Measurements from ENCODE around the gene KLHL18.

KLHL18 gene

GRCh38 chr3:47381317-47382157, 98.8 kb downstream of the KLHL18 start:
- ChIA-PET POLR2A (interaction anchor here (0.9 to 1.9 kb wide), 8 partner anchors 9 to 536 kb away, joined by 4 to 18 read pairs (median 6); no protein-coding TSS in a partner anchor), CTCF (no interaction called here)
- DNase-seq (ENCODE audit: extremely low spot score) = peak; percentile 86
- TF ChIP-seq SUZ12 (IDR thresholded peaks at IDR 0.05) = no peak
- 0 out of 2 replicates have a peak, but pooled peaks have one; percentile 10 for TF ChIP-seq CTBP1 (IDR thresholded peaks at IDR 0.05; ENCODE audit: borderline replicate concordance)

DNA sequence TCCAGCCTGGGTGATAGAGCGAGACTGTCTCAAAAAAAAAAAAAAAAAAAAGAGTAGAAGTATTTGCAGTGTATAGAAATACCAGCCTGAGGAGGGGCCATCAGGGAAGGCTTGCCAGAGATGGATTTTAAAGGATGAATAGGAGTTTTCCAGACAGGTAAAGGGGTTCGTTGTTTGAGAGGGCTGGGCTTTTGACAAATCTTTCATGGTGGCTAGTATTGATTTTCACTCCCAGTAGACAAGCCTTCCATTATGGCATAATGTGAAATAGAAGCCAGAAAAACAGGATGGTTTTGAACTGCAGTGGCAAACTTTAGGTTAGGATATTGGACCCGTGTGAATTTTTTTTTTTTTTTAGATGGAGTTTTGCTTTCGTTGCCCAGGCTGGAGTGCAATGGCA, 101.7 kb downstream of the KLHL18 start:
- DNase-seq (ENCODE audit: extremely low spot score) = no peak
- ChIA-PET POLR2A (no interaction called here), CTCF (no interaction called here)
- TF ChIP-seq LEF1 (IDR thresholded peaks at IDR 0.05; ENCODE audit: borderline replicate concordance) = no peak
- no peak for TF ChIP-seq PKNOX1 (IDR thresholded peaks at IDR 0.05)
- TF ChIP-seq ELF4 (IDR thresholded peaks at IDR 0.05) = no peak
- no peak for TF ChIP-seq ZNF384 (IDR thresholded peaks at IDR 0.05)
- no peak for TF ChIP-seq TARDBP (IDR thresholded peaks at IDR 0.05)

DNA sequence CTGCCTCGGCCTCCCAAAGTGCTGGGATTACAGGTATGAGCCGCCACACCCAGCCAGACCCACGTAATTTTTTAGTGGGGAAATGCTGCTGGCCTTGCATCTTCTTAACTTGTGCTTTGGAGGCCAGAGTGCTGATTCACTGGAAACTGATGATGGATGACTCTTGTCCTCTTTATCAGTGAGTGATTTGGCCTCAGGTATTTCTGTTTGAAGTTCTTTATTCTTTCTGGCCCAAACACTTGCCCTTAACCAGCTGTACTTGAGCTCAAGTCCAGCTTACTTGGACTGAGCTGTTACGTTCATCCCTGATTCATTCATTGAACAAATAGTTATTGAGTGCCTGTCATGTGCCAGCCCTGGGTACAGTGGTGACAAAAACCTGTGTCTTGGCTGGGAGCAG, 102.3 kb downstream of the KLHL18 start:
- TF ChIP-seq ARNT (IDR thresholded peaks at IDR 0.05) (no peak), HDGF (IDR thresholded peaks at IDR 0.05; ENCODE audit: borderline replicate concordance) (no peak), NFRKB (IDR thresholded peaks at IDR 0.05) (no peak), PKNOX1 (IDR thresholded peaks at IDR 0.05) (no peak), FOXM1 (IDR thresholded peaks at IDR 0.05; ENCODE audit: borderline replicate concordance) (no peak), ELF4 (IDR thresholded peaks at IDR 0.05) (no peak)
- ChIA-PET CTCF (no interaction called here), POLR2A (no interaction called here)
- no peak for DNase-seq (ENCODE audit: extremely low spot score)

DNA sequence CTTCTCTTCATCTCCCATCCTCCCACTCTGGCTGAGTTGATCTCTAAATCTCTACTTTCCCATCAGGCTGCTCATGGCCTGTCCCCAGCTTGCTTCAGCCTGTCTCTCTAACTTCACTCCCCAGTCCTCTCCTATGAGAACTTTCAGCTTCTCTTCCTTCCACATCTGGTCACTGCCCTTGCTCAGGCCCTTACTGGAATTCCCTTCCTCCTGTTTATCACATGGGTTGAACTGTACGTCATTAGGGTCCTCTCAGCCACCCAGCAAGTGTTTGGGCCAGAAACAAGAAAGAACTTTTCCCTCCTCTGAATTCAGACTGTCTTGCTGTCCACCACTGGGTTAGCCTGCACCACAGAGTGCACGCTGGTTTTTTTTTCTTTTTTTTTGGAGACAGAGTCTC, 103.1 kb downstream of the KLHL18 start:
- TF ChIP-seq ELF4 (IDR thresholded peaks at IDR 0.05) (no peak), NFRKB (IDR thresholded peaks at IDR 0.05) (no peak), ZNF384 (IDR thresholded peaks at IDR 0.05) (no peak), L3MBTL2 (conservative IDR thresholded peaks at IDR 0.05) (no peak), CTBP1 (IDR thresholded peaks at IDR 0.05; ENCODE audit: borderline replicate concordance) (no peak), FOXK2 (IDR thresholded peaks at IDR 0.05) (no peak), LEF1 (IDR thresholded peaks at IDR 0.05; ENCODE audit: borderline replicate concordance) (no peak), PKNOX1 (IDR thresholded peaks at IDR 0.05) (no peak), HDGF (IDR thresholded peaks at IDR 0.05; ENCODE audit: borderline replicate concordance) (no peak), BHLHE40 (IDR thresholded peaks at IDR 0.05; ENCODE audit: borderline replicate concordance) (no peak)
- ChIA-PET POLR2A (no interaction called here), CTCF (no interaction called here)

DNA sequence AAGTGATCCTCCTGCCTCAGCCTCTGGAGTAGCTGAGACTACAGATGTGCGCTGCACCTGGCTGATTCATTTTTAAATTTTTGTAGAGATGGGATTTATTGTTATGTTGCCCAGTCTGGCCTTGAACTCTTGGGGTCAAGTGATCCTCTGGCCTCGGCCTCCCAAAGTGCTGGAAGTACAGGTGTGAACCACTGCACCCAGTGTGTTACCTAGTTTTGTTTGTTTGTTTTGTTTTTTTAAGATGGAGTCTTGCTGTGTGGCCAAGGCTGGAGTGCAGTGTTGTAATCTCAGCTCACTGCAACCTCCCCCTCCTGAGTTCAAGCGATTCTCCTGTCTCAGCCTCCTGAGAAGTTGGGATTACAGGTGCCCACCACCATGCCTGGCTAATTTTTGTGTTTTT, 110.2 kb downstream of the KLHL18 start:
- ChIA-PET POLR2A (no interaction called here), CTCF (no interaction called here)
- no peak for DNase-seq (ENCODE audit: extremely low spot score)
- TF ChIP-seq BHLHE40 (IDR thresholded peaks at IDR 0.05; ENCODE audit: borderline replicate concordance) (no peak), TARDBP (IDR thresholded peaks at IDR 0.05) (no peak), FOXK2 (IDR thresholded peaks at IDR 0.05) (no peak), ELF4 (IDR thresholded peaks at IDR 0.05) (no peak)

More for the DNA sequence above, 103.1 kb downstream of the KLHL18 start:
- no peak for DNase-seq (ENCODE audit: extremely low spot score)

- ChIA-PET CTCF (interaction anchor here (0.8 kb wide), 1 partner anchor 27 kb away, joined by 4 read pairs; no protein-coding TSS in a partner anchor), POLR2A (interaction anchor here (0.9 to 2.8 kb wide), 3 partner anchors 14 to 17 kb away, joined by 3 to 11 read pairs (median 3); partner anchors contain the start of gene PTPN23)
Measured at GRCh38 chr3:47394140-47394870, 111.6 kb downstream of the KLHL18 start.

More at GRCh38 chr3:47394140-47394870, 111.6 kb downstream of the KLHL18 start:
- no peak for TF ChIP-seq ZNF384 (IDR thresholded peaks at IDR 0.05)
- no peak for TF ChIP-seq FOXK2 (IDR thresholded peaks at IDR 0.05)
- TF ChIP-seq SUZ12 (IDR thresholded peaks at IDR 0.05) = no peak
- no peak for TF ChIP-seq ARNT (IDR thresholded peaks at IDR 0.05)
- no peak for TF ChIP-seq LEF1 (IDR thresholded peaks at IDR 0.05; ENCODE audit: borderline replicate concordance)
- no peak for TF ChIP-seq HDGF (IDR thresholded peaks at IDR 0.05; ENCODE audit: borderline replicate concordance)
- no peak for TF ChIP-seq BHLHE40 (IDR thresholded peaks at IDR 0.05; ENCODE audit: borderline replicate concordance)
- TF ChIP-seq NFRKB (IDR thresholded peaks at IDR 0.05) = no peak
- TF ChIP-seq TARDBP (IDR thresholded peaks at IDR 0.05) = no peak
- TF ChIP-seq CTBP1 (IDR thresholded peaks at IDR 0.05; ENCODE audit: borderline replicate concordance) = no peak
- DNase-seq (ENCODE audit: extremely low spot score) = no peak
